Measurements from ENCODE around the gene JAG2.

- TF ChIP-seq CTCF (IDR thresholded peaks at IDR 0.05): no peak
- TF ChIP-seq POLR2A (IDR thresholded peaks at IDR 0.05; ENCODE audit: low read depth): no peak
- no peak for TF ChIP-seq EP300 (IDR thresholded peaks at IDR 0.05)
- no peak for TF ChIP-seq POLR2AphosphoS5 (IDR thresholded peaks at IDR 0.05)
These were observed 51.3 kb downstream of the JAG2 start for GRCh38 chr14:105117257-105117646.
